CD4-positive, alpha-beta T cell (primary cell): ENCODE measurements around the gene BTG1. TPM values are rescaled to one million over a fixed set of nuclear protein-coding genes. Genes with fewer than 3 reads are reported as not detected.

Experiments
- ATAC-seq: fragments of 200-7000 bp; cut with Tn5 transposase; one replicate; pipeline ENCODE4 v1.10.0; 2022; ENCODE audit warnings: mild to moderate bottlenecking; ENCODE audit not compliant: poor library complexity
- CTCF ChIA-PET: fragments of 350-600 bp; sonication (Branson Sonifier 250); formaldehyde crosslinking; loops from one replicate; lab custom pipeline; 2021; ENCODE audit warnings: antibody characterized with exemption, inconsistent platforms; lab: Charles Lee
- POLR2A ChIA-PET: fragments of 350-600 bp; sonication (Branson Sonifier 250); formaldehyde crosslinking; loops from one replicate; lab custom pipeline; 2021; ENCODE audit warnings: antibody characterized with exemption, inconsistent platforms; lab: Charles Lee
- DNase-seq, 14 experiments: peaks; one replicate each; pipeline ENCODE4 v3.0.0-alpha.2; 2013 to 2020; ENCODE audit warnings: mixed read lengths in 2 of 14
- H3K27ac ChIP-seq, 2 donors: one replicate each; pipeline versions ENCODE4 v1.5.1 to v1.7.0; 2013; ENCODE audit warnings: low read length in 2 of 2, low read depth in 1 of 2, mild to moderate bottlenecking in 1 of 2
- H3K27me3 ChIP-seq, 2 experiments: 1 replicate in 1 of 2; 2 replicates in 1 of 2; pipeline versions ENCODE4 v1.6.1 to v1.7.0; 2013; ENCODE audit warnings: low read length in 2 of 2, control low read depth in 1 of 2, mild to moderate bottlenecking in 1 of 2, moderate library complexity in 1 of 2; ENCODE audit not compliant: insufficient read depth in 2 of 2, control insufficient read depth in 1 of 2
- H3K36me3 ChIP-seq: one replicate; pipeline ENCODE4 v1.6.1; 2013; ENCODE audit warnings: low read length, control low read depth; ENCODE audit not compliant: insufficient read depth
- H3K4me1 ChIP-seq: one replicate; pipeline ENCODE4 v1.6.1; 2013; ENCODE audit warnings: low read length, control low read depth; ENCODE audit not compliant: insufficient read depth
- H3K4me3 ChIP-seq: one replicate; pipeline ENCODE4 v1.5.1; 2013; ENCODE audit warnings: mild to moderate bottlenecking, low read length, moderate library complexity
- H3K9me3 ChIP-seq, 2 experiments: 1 replicate in 1 of 2; 2 replicates in 1 of 2; pipeline versions ENCODE4 v1.6.1 to v1.7.0; 2013; ENCODE audit warnings: low read length in 2 of 2, mild to moderate bottlenecking in 2 of 2, control low read depth in 1 of 2, moderate library complexity in 1 of 2; ENCODE audit not compliant: control insufficient read depth in 1 of 2, insufficient read depth in 1 of 2
- H3K27ac Mint-ChIP-seq: one replicate; pipeline ENCODE4 v1.8.0; 2020; ENCODE audit warnings: mixed read lengths
- H3K27me3 Mint-ChIP-seq: one replicate; pipeline ENCODE4 v1.8.0; 2021; ENCODE audit warnings: mixed read lengths
- H3K36me3 Mint-ChIP-seq: one replicate; pipeline ENCODE4 v1.8.0; 2021; ENCODE audit warnings: low read depth, mixed read lengths
- H3K4me1 Mint-ChIP-seq: one replicate; pipeline ENCODE4 v1.8.0; 2021; ENCODE audit warnings: low read depth, mixed read lengths
- H3K4me3 Mint-ChIP-seq: one replicate; pipeline ENCODE4 v1.8.0; 2020; ENCODE audit warnings: mild to moderate bottlenecking, mixed read lengths
- H3K9me3 Mint-ChIP-seq: one replicate; pipeline ENCODE4 v1.8.0; 2020; ENCODE audit warnings: mixed read lengths
- intact Hi-C, 2 experiments: fragments of 100-400 bp; cut with DNase I in 1 of 2; cut with micrococcal nuclease in 1 of 2; formaldehyde crosslinking; loops; one replicate each; pipeline versions ENCODE4 v1.15.1 to v1.9.0; 2023 to 2025; cut with DNase I, micrococcal nuclease
- total RNA-seq, 174 experiments: library from RNA in 2 of 174; stranded (reverse) in 2 of 174; gene quantifications; one replicate each; pipeline ENCODE4 v1.2.3 and lab custom pipeline; 2021 to 2026
- TF ChIP-seq, protein P1 (sequence below): fragments of 200-600 bp; IDR thresholded peaks from one replicate; pipeline ENCODE4 v1.8.0; 2022; ENCODE audit warnings: antibody characterized with exemption, mild to moderate bottlenecking

BTG1 gene
- total RNA-seq, 2 experiments from 2014 or later: 1,698 to 1,774 TPM

DNA sequence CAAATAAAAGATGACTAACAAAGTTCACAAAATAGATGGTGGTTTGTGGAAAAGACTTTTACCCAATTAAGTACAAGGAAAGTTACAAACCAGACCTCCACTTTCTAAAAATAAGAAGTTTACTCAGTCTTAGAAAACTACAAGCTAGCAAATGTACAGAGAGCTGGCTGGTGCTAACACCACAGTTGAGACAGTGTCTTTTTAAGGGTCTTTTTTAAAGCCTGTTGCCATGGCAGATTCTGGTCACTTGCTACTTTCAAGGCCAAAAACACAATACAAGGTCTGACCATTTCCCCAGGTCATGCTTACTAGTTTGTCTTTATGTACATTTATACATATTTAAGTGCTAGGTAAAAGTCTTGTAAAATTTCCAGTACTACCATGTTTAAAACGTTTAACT is 2.4 kb downstream of the BTG1 start:
- DNase-seq: peak in 2 of 14 experiments; percentile 30 to 46
- Histone ChIP-seq H3K9me3 (no peaks in the 10 kb centered on the region), H3K4me1 (peaks cover 4% of the 10 kb centered on the region), H3K4me3 (peak overlapping the region; percentile 94), H3K27ac (peak overlapping the region; percentile 83 to 93), H3K27me3 (no peaks in the 10 kb centered on the region), H3K36me3 (peaks cover 54% of the 10 kb centered on the region)
- Mint-ChIP-seq H3K27ac (peak overlapping the region; percentile 99), H3K36me3 (peaks cover 97% of the 10 kb centered on the region), H3K4me3 (peak overlapping the region; percentile 100), H3K4me1 (peaks cover 24% of the 10 kb centered on the region), H3K27me3 (peaks cover 15% of the 10 kb centered on the region), H3K9me3 (no peaks in the 10 kb centered on the region)
- intact Hi-C loops: loop anchor here (5.0 to 10.0 kb wide), 2 partner anchors 568 to 761 kb away; no protein-coding TSS in a partner anchor
- no peak for ATAC-seq
- CTCF ChIA-PET: interaction anchor here (0.6 to 3.9 kb wide), 19 partner anchors 9 to 761 kb away, joined by 3 to 34 read pairs (median 4); no protein-coding TSS in a partner anchor
- TF ChIP-seq, protein P1, sequence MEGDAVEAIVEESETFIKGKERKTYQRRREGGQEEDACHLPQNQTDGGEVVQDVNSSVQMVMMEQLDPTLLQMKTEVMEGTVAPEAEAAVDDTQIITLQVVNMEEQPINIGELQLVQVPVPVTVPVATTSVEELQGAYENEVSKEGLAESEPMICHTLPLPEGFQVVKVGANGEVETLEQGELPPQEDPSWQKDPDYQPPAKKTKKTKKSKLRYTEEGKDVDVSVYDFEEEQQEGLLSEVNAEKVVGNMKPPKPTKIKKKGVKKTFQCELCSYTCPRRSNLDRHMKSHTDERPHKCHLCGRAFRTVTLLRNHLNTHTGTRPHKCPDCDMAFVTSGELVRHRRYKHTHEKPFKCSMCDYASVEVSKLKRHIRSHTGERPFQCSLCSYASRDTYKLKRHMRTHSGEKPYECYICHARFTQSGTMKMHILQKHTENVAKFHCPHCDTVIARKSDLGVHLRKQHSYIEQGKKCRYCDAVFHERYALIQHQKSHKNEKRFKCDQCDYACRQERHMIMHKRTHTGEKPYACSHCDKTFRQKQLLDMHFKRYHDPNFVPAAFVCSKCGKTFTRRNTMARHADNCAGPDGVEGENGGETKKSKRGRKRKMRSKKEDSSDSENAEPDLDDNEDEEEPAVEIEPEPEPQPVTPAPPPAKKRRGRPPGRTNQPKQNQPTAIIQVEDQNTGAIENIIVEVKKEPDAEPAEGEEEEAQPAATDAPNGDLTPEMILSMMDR: no peak
- POLR2A ChIA-PET: interaction anchor here (0.7 to 7.1 kb wide), 53 partner anchors 9 to 786 kb away, joined by 3 to 298 read pairs (median 7); partner anchors contain the start of gene EEA1

- Histone ChIP-seq H3K27ac (peak overlapping the region; percentile 6 to 93), H3K4me3 (peak overlapping the region; percentile 94), H3K36me3 (peaks cover 54% of the 10 kb centered on the region), H3K9me3 (no peaks in the 10 kb centered on the region), H3K27me3 (no peaks in the 10 kb centered on the region), H3K4me1 (peaks cover under 1% of the 10 kb centered on the region)
- TF ChIP-seq, protein P1: no peak
- Mint-ChIP-seq H3K27ac (peak overlapping the region; percentile 99), H3K36me3 (peaks cover 100% of the 10 kb centered on the region), H3K27me3 (peaks cover 15% of the 10 kb centered on the region), H3K9me3 (no peaks in the 10 kb centered on the region), H3K4me3 (peak overlapping the region; percentile 100), H3K4me1 (peaks cover 23% of the 10 kb centered on the region)
- DNase-seq: peak in 2 of 14 experiments; percentile 17 to 49
- intact Hi-C loops: loop anchor here (5.0 to 10.0 kb wide), 2 partner anchors 568 to 760 kb away; no protein-coding TSS in a partner anchor
- POLR2A ChIA-PET: interaction anchor here (0.7 to 7.1 kb wide), 46 partner anchors 8 to 761 kb away, joined by 3 to 298 read pairs (median 6); no protein-coding TSS in a partner anchor
- ATAC-seq: no peak
- CTCF ChIA-PET: interaction anchor here (0.7 to 3.5 kb wide), 2 partner anchors 68 to 428 kb away, joined by 3 to 10 read pairs; no protein-coding TSS in a partner anchor
Measured at GRCh38 chr12:92142251-92142926, 3.3 kb downstream of the BTG1 start.

- Mint-ChIP-seq H3K36me3 (peaks cover 100% of the 10 kb centered on the region), H3K4me1 (peaks cover 23% of the 10 kb centered on the region), H3K27ac (peak overlapping the region; percentile 99), H3K4me3 (peak overlapping the region; percentile 100), H3K27me3 (peaks cover 15% of the 10 kb centered on the region), H3K9me3 (no peaks in the 10 kb centered on the region)
- no peaks in the 10 kb centered on the region for H3K27me3 ChIP-seq
- CTCF ChIA-PET: interaction anchor here (0.7 to 3.5 kb wide), 3 partner anchors 69 to 759 kb away, joined by 3 to 10 read pairs (median 3); no protein-coding TSS in a partner anchor
- intact Hi-C loops: loop anchor here (1.0 to 10.0 kb wide), 8 partner anchors 8 to 759 kb away; no protein-coding TSS in a partner anchor
- DNase-seq: peak in 5 of 14 experiments; percentile 26 to 79 (median 71)
- POLR2A ChIA-PET: interaction anchor here (0.6 to 7.1 kb wide), 53 partner anchors 8 to 813 kb away, joined by 3 to 298 read pairs (median 5); no protein-coding TSS in a partner anchor
- H3K4me3 ChIP-seq: peak overlapping the region; percentile 94
- TF ChIP-seq, protein P1: no peak
- H3K36me3 ChIP-seq: peaks cover 54% of the 10 kb centered on the region
- ATAC-seq: peak; percentile 14
- no peaks in the 10 kb centered on the region for H3K9me3 ChIP-seq
- no peaks in the 10 kb centered on the region for H3K4me1 ChIP-seq
- H3K27ac ChIP-seq: peak overlapping the region; percentile 12 to 93
Measured at GRCh38 chr12:92141591-92142121, 4.0 kb downstream of the BTG1 start.
